ENCODE results near the gene FAH. TPM values are rescaled to one million over a fixed set of nuclear protein-coding genes. Genes with fewer than 3 reads are reported as not detected.

The FAH gene
- total RNA-seq, 1 donor from 2014 or later: 6.2 TPM

GRCh38 chr15:80204231-80204630, 51.4 kb downstream of the FAH start:
- no peak overlapping the region for H3K4me3 Mint-ChIP-seq (ENCODE audit: unreplicated experiment)
- H3K27ac Mint-ChIP-seq (ENCODE audit: unreplicated experiment): no peak overlapping the region
- H3K4me1 Mint-ChIP-seq (ENCODE audit: unreplicated experiment): no peaks in the 10 kb centered on the region
- DNase-seq (ENCODE audit: low spot score): no peak
- no peak for TF ChIP-seq CTCF (IDR thresholded peaks at IDR 0.05; ENCODE audit: unreplicated experiment)
- H3K27me3 Mint-ChIP-seq (ENCODE audit: unreplicated experiment): peaks cover 3% of the 10 kb centered on the region
- no peaks in the 10 kb centered on the region for H3K36me3 Mint-ChIP-seq (ENCODE audit: low read depth, unreplicated experiment)
- no peaks in the 10 kb centered on the region for H3K9me3 Mint-ChIP-seq (ENCODE audit: unreplicated experiment)

GRCh38 chr15:80207887-80208286, 55.1 kb downstream of the FAH start:
- H3K4me1 Mint-ChIP-seq (ENCODE audit: unreplicated experiment): no peaks in the 10 kb centered on the region
- no peak overlapping the region for H3K4me3 Mint-ChIP-seq (ENCODE audit: unreplicated experiment)
- H3K27ac Mint-ChIP-seq (ENCODE audit: unreplicated experiment): no peak overlapping the region
- no peak for TF ChIP-seq CTCF (IDR thresholded peaks at IDR 0.05; ENCODE audit: unreplicated experiment)
- peaks cover 3% of the 10 kb centered on the region for H3K27me3 Mint-ChIP-seq (ENCODE audit: unreplicated experiment)
- no peaks in the 10 kb centered on the region for H3K36me3 Mint-ChIP-seq (ENCODE audit: low read depth, unreplicated experiment)
- no peak for DNase-seq (ENCODE audit: low spot score)
- no peaks in the 10 kb centered on the region for H3K9me3 Mint-ChIP-seq (ENCODE audit: unreplicated experiment)

GRCh38 chr15:80208758-80209734, 56.2 kb downstream of the FAH start:
- no peak for TF ChIP-seq CTCF (IDR thresholded peaks at IDR 0.05; ENCODE audit: unreplicated experiment)
- Mint-ChIP-seq H3K4me3 (ENCODE audit: unreplicated experiment) (no peak overlapping the region), H3K27me3 (ENCODE audit: unreplicated experiment) (no peaks in the 10 kb centered on the region), H3K9me3 (ENCODE audit: unreplicated experiment) (no peaks in the 10 kb centered on the region), H3K4me1 (ENCODE audit: unreplicated experiment) (no peaks in the 10 kb centered on the region), H3K36me3 (ENCODE audit: low read depth, unreplicated experiment) (no peaks in the 10 kb centered on the region), H3K27ac (ENCODE audit: unreplicated experiment) (no peak overlapping the region)
- DNase-seq (ENCODE audit: low spot score): no peak

- H3K36me3 Mint-ChIP-seq (ENCODE audit: low read depth, unreplicated experiment): no peaks in the 10 kb centered on the region
- TF ChIP-seq CTCF (IDR thresholded peaks at IDR 0.05; ENCODE audit: unreplicated experiment): no peak
- no peaks in the 10 kb centered on the region for H3K9me3 Mint-ChIP-seq (ENCODE audit: unreplicated experiment)
- H3K27me3 Mint-ChIP-seq (ENCODE audit: unreplicated experiment): no peaks in the 10 kb centered on the region
- DNase-seq (ENCODE audit: low spot score): no peak
- H3K4me3 Mint-ChIP-seq (ENCODE audit: unreplicated experiment): no peak overlapping the region
- H3K4me1 Mint-ChIP-seq (ENCODE audit: unreplicated experiment): no peaks in the 10 kb centered on the region
- H3K27ac Mint-ChIP-seq (ENCODE audit: unreplicated experiment): no peak overlapping the region
Measured at GRCh38 chr15:80210611-80211573, 58.1 kb downstream of the FAH start.

Data from endothelial cell (in vitro differentiated cells).